ENCODE results near the gene COL13A1.

GRCh38 chr10:69948261-69948660 is 146.6 kb downstream of the COL13A1 start:
- TF ChIP-seq CTCF (conservative IDR thresholded peaks at IDR 0.05; ENCODE audit: low read depth in 2 of 2), result peak; percentile 28 to 45; a peak in 2 of 4 replicates
- no peak for TF ChIP-seq REST (IDR thresholded peaks at IDR 0.05; ENCODE audit: unreplicated experiment)
- TF ChIP-seq POLR2AphosphoS5 (IDR thresholded peaks at IDR 0.05; ENCODE audit: low read depth), result no peak
- no peak for TF ChIP-seq EZH2phosphoT487 (IDR thresholded peaks at IDR 0.05; ENCODE audit: unreplicated experiment)
- no peak for TF ChIP-seq EZH2 (IDR thresholded peaks at IDR 0.05; ENCODE audit: low read depth, unreplicated experiment)
- TF ChIP-seq CREB1 (CRISPR knock-in tag; IDR thresholded peaks at IDR 0.05; ENCODE audit: low read depth), result no peak
- no peak for TF ChIP-seq ZNF114 (CRISPR knock-in tag; IDR thresholded peaks at IDR 0.05)
- no peak for TF ChIP-seq ZNF331 (CRISPR knock-in tag; IDR thresholded peaks at IDR 0.05; ENCODE audit: low read depth)
- no peak for TF ChIP-seq JUNB (IDR thresholded peaks at IDR 0.05; ENCODE audit: unreplicated experiment)
- TF ChIP-seq NANOG (IDR thresholded peaks at IDR 0.05; ENCODE audit: borderline replicate concordance), result no peak
